Activated CD8-positive, alpha-beta memory T cell treated with anti-CD3 and anti-CD28 coated beads, Interleukin-2, amount 50 U/mL, for 24 hours (primary cell): ENCODE results near the gene FAM72B.
A peak's percentile ranks its signal among the peaks of the same experiment; 100 is the strongest.
"Not testable (repeated sequence)": the region's sequence is repeated elsewhere in the genome, so short reads cannot be mapped to it uniquely, and the experiment has no call there.

Source experiments
- DNase-seq: peaks from one replicate; pipeline ENCODE4 v3.0.0-alpha.2; 2020; ENCODE audit errors: extremely low read depth

The FAM72B gene

GRCh38 chr1:121184290-121185127 lies at the start of gene FAM72B, which contains the start of gene SRGAP2C:
FAM72B (minus strand) TSS chr1:121184340; CDS start chr1:121183489, 851 bp downstream.
SRGAP2C (plus strand) TSS chr1:121184975; CDS start chr1:121187447, 2,472 bp downstream.
- DNase-seq: peak; percentile 85

GRCh38 chr1:121232445-121233125 lies 48.4 kb upstream of the FAM72B start:
- DNase-seq: not testable (repeated sequence)

GRCh38 chr1:121230636-121231035 lies 46.5 kb upstream of the FAM72B start:
- DNase-seq: not testable (repeated sequence)

- DNase-seq: not testable (repeated sequence)
Measured at GRCh38 chr1:121227544-121228330, 43.6 kb upstream of the FAM72B start.

- not testable (repeated sequence) for DNase-seq
Measured at GRCh38 chr1:121226925-121227324, 42.8 kb upstream of the FAM72B start.

GRCh38 chr1:121226295-121226904 lies 42.3 kb upstream of the FAM72B start:
- not testable (repeated sequence) for DNase-seq

GRCh38 chr1:121224714-121225113 lies 40.6 kb upstream of the FAM72B start:
- not testable (repeated sequence) for DNase-seq

GRCh38 chr1:121221770-121222169 lies 37.6 kb upstream of the FAM72B start:
- DNase-seq: not testable (repeated sequence)

GRCh38 chr1:121216676-121217075 lies 32.5 kb upstream of the FAM72B start:
- DNase-seq: not testable (repeated sequence)

- not testable (repeated sequence) for DNase-seq
Measured at GRCh38 chr1:121215699-121216417, 31.7 kb upstream of the FAM72B start.

- not testable (repeated sequence) for DNase-seq
Measured at GRCh38 chr1:121214544-121215156, 30.5 kb upstream of the FAM72B start.

- DNase-seq: not testable (repeated sequence)
Measured at GRCh38 chr1:121213491-121213890, 29.4 kb upstream of the FAM72B start.

GRCh38 chr1:121210778-121211177 lies 26.6 kb upstream of the FAM72B start:
- DNase-seq: not testable (repeated sequence)

- DNase-seq: not testable (repeated sequence)
Measured at GRCh38 chr1:121208375-121208774, 24.2 kb upstream of the FAM72B start.

- not testable (repeated sequence) for DNase-seq
Measured at GRCh38 chr1:121207328-121207727, 23.2 kb upstream of the FAM72B start.

- not testable (repeated sequence) for DNase-seq
Measured at GRCh38 chr1:121205786-121206711, 21.9 kb upstream of the FAM72B start.

GRCh38 chr1:121202986-121203385 lies 18.8 kb upstream of the FAM72B start:
- not testable (repeated sequence) for DNase-seq

- DNase-seq: not testable (repeated sequence)
Measured at GRCh38 chr1:121200985-121201981, 17.1 kb upstream of the FAM72B start.
